Heart right ventricle (tissue), 16 donors: ENCODE measurements around the gene RPN1. TPM values are rescaled to one million over a fixed set of nuclear protein-coding genes. Genes with fewer than 3 reads are reported as not detected.

Source experiments
- ATAC-seq, 8 donors: fragments of 200-7000 bp; cut with Tn5 transposase; one replicate each; pipeline ENCODE4 v1.9.1; 2020; ENCODE audit warnings: mild to moderate bottlenecking in 8 of 8, moderate library complexity in 8 of 8, moderate number of reproducible peaks in 1 of 8
- DNase-seq, 2 donors: peaks; one replicate each; pipeline ENCODE4 v3.0.0-alpha.2; 2020
- H3K27ac ChIP-seq, 10 donors: fragments of 200-600 bp; sonication (generic) in 2 of 10; one replicate each; pipeline versions ENCODE4 v1.5.0 to v1.8.0; 2020 to 2022; ENCODE audit warnings: mild to moderate bottlenecking in 3 of 10
- H3K27me3 ChIP-seq, 7 donors: fragments of 200-600 bp; one replicate each; pipeline ENCODE4 v1.8.0; 2021 to 2022; ENCODE audit warnings: mild to moderate bottlenecking in 2 of 7
- H3K36me3 ChIP-seq, 9 donors: fragments of 200-600 bp; sonication (generic) in 1 of 9; one replicate each; pipeline versions ENCODE4 v1.5.0 to v1.8.0; 2020 to 2022; ENCODE audit warnings: mild to moderate bottlenecking in 2 of 9
- H3K4me1 ChIP-seq, 9 donors: fragments of 200-600 bp; sonication (generic) in 1 of 9; one replicate each; pipeline versions ENCODE4 v1.5.0 to v1.8.0; 2020 to 2022; ENCODE audit warnings: mild to moderate bottlenecking in 4 of 9
- H3K4me3 ChIP-seq, 10 donors: fragments of 200-600 bp; sonication (generic) in 2 of 10; one replicate each; pipeline versions ENCODE4 v1.5.0 to v1.8.0; 2020 to 2022; ENCODE audit warnings: mild to moderate bottlenecking in 7 of 10, moderate library complexity in 2 of 10
- H3K9me3 ChIP-seq, 11 donors: fragments of 200-600 bp in 10 of 11; sonication (generic) in 2 of 11; one replicate each; pipeline versions ENCODE4 v1.5.0 to v1.8.0; 2013 to 2022; ENCODE audit warnings: mild to moderate bottlenecking in 2 of 11, control low read depth in 1 of 11, moderate library complexity in 1 of 11
- CTCF ChIP-seq, 9 donors: fragments of 200-600 bp; sonication (generic) in 2 of 9; IDR thresholded peaks; one replicate each; pipeline versions ENCODE4 v1.5.0 to v1.8.0; 2021 to 2022; ENCODE audit warnings: antibody characterized with exemption in 9 of 9, mild to moderate bottlenecking in 5 of 9, moderate library complexity in 1 of 9
- WGBS, 2 donors: extraction: QIAGEN DNeasy Blood & Tissue Kit; methylation state at CpG; one replicate each; pipeline ENCODE4 v1.1.7; 2013; ENCODE audit warnings: inconsistent platforms in 1 of 2; 5-methylcytosine and 5-hydroxymethylcytosine counted together
- intact Hi-C, 10 donors: fragments of 100-400 bp; cut with DNase I; formaldehyde crosslinking; loops; one replicate each; pipeline versions ENCODE4 v1.11.1 to v1.14.2; 2022
- polyA plus RNA-seq, 2 donors: library from polyadenylated mRNA; stranded (reverse); fragments of 200-250 nt; gene quantifications; one replicate each; pipeline ENCODE4 v1.2.3, GENCODE V29; 2013
- total RNA-seq, 10 donors: library from RNA; stranded (reverse); fragmentation: NEBNext Ultra II Directional in 3 of 10; extraction: Animal tissue kit (Norgen Biotek cat#: 25700) in 3 of 10; gene quantifications; one replicate each; pipeline versions ENCODE4 v1.2.1 to v1.2.4, GENCODE V29; 2021 to 2023
- donor health status: Arrhythmogenic right ventricular cardiomyopathy.
- donor health status: ischemic (EF 13 %, LVEDD 7.1; RV severe dilation, severe dysfunction).
- donor health status: healthy with polysubstance abuse.
- donor health status: DM: no; HTN: yes; CAD: no.
- donor health status: DM: no; HTN: no; CAD: no.
- donor health status: ischemic (EF 25% LVEDD 6.9; RV normal size, moderate dysfunction).
- donor health status: ischemic (EF 25% LVEDD 5.7; RV mildly dilated, moderate dysfunction).
- donor health status: healthy.
- donor health status: DM: yes; HTN: yes; CAD: no.
- donor health status: Ischemic cardiomyopathy.
- donor health status: ischemic (EF 35%, LVEDD 5.7; RV mildly dilated, moderate dysfunction).
- donor health status: nonischemic (EF 11% LVEDD 7.7; RV severe dilation, severe dysfunction).
- donor health status: DM: yes; HTN: yes; CAD: no.
- donor health status: PGD.
- donor health status: ischemic (EF 29% LVEDD 5.4; RV normal size, mild dysfunction).
- donor health status: nonischemic (EF 23%, LVEDD 6.1; RV moderate dilation, normal function).

RPN1 gene
- total and polyA plus RNA-seq, 12 donors: 44.3 to 238 (median 83.6) TPM

- no peaks in the 10 kb centered on the region for H3K27me3 ChIP-seq
- H3K4me1 ChIP-seq: peaks cover 0 to 26% (median 10%) of the 10 kb centered on the region in 9 donors
- no peaks in the 10 kb centered on the region for H3K36me3 ChIP-seq
- no peak for ATAC-seq
- DNase-seq: no peak
- no peaks in the 10 kb centered on the region for H3K9me3 ChIP-seq
- 93 to 95% methylated on average over 8 of the region's 8 CpGs for WGBS, 2 donors
- no peak overlapping the region for H3K4me3 ChIP-seq
- intact Hi-C loops: loop anchor here in 5 of 10 donors (10.0 kb wide), 2 partner anchors 429 to 509 kb away; no protein-coding TSS in a partner anchor
- H3K27ac ChIP-seq: no peak overlapping the region
- no peak for TF ChIP-seq CTCF (IDR thresholded peaks at IDR 0.05)
Observed at GRCh38 chr3:128603313-128603712, 47.3 kb downstream of the RPN1 start.

- WGBS, 2 donors: 83 to 84% methylated on average over 18 of the region's 18 CpGs
- H3K27me3 ChIP-seq: no peaks in the 10 kb centered on the region
- H3K4me3 ChIP-seq: no peak overlapping the region
- TF ChIP-seq CTCF (IDR thresholded peaks at IDR 0.05): no peak
- intact Hi-C loops: loop anchor here in 1 of 10 donors (10.0 kb wide), 1 partner anchor 174 kb away; no protein-coding TSS in a partner anchor
- no peaks in the 10 kb centered on the region for H3K9me3 ChIP-seq
- no peak for DNase-seq
- H3K36me3 ChIP-seq: no peaks in the 10 kb centered on the region
- H3K4me1 ChIP-seq: peaks cover 0 to 18% (median 0%) of the 10 kb centered on the region in 9 donors
- H3K27ac ChIP-seq: no peak overlapping the region
- no peak for ATAC-seq
Observed at GRCh38 chr3:128598884-128599664, 51.5 kb downstream of the RPN1 start.

GRCh38 chr3:128597900-128598299 lies 52.7 kb downstream of the RPN1 start:
- no peak for TF ChIP-seq CTCF (IDR thresholded peaks at IDR 0.05)
- WGBS, 2 donors: 80 to 93% methylated on average over 6 of the region's 6 CpGs
- no peaks in the 10 kb centered on the region for H3K27me3 ChIP-seq
- H3K9me3 ChIP-seq: no peaks in the 10 kb centered on the region
- intact Hi-C loops: loop anchor here in 1 of 10 donors (10.0 kb wide), 1 partner anchor 173 kb away; no protein-coding TSS in a partner anchor
- peaks cover 0 to 9% (median 0%) of the 10 kb centered on the region in 9 donors for H3K4me1 ChIP-seq
- no peak overlapping the region for H3K27ac ChIP-seq
- no peak overlapping the region for H3K4me3 ChIP-seq
- no peak for DNase-seq
- no peaks in the 10 kb centered on the region for H3K36me3 ChIP-seq
- ATAC-seq: no peak

- no peak for TF ChIP-seq CTCF (IDR thresholded peaks at IDR 0.05)
- DNase-seq: no peak
- H3K27me3 ChIP-seq: peaks cover 0 to 10% (median 0%) of the 10 kb centered on the region in 7 donors
- intact Hi-C loops: loop anchor here in 1 of 10 donors (10.0 kb wide), 1 partner anchor 168 kb away; no protein-coding TSS in a partner anchor
- 86 to 89% methylated on average over 4 of the region's 4 CpGs for WGBS, 2 donors
- H3K27ac ChIP-seq: no peak overlapping the region
- H3K4me1 ChIP-seq: peaks cover 0 to 18% (median 0%) of the 10 kb centered on the region in 9 donors
- H3K36me3 ChIP-seq: no peaks in the 10 kb centered on the region
- H3K9me3 ChIP-seq: peaks cover 0 to 11% (median 0%) of the 10 kb centered on the region in 11 donors
- H3K4me3 ChIP-seq: no peak overlapping the region
- ATAC-seq: no peak
Observed at GRCh38 chr3:128592864-128593263, 57.8 kb downstream of the RPN1 start.
